OCI-LY7 (cell line): ENCODE data around the gene CUX1.

Experiments used
- CTCF ChIP-seq: fragments of 200-600 bp; sonication (generic); conservative IDR thresholded peaks from 2 replicates; pipeline ENCODE4 v1.5.1; 2014; ENCODE audit warnings: mild to moderate bottlenecking, antibody characterized with exemption, low read length, moderate library complexity, mixed read lengths
- EZH2phosphoT487 ChIP-seq: fragments of 200-600 bp; sonication (generic); IDR thresholded peaks from 2 replicates; pipeline ENCODE4 v1.6.1; 2018; ENCODE audit warnings: low read depth, borderline replicate concordance, mild to moderate bottlenecking, mixed run types, antibody characterized with exemption, low read length, moderate library complexity, mixed read lengths

DNA sequence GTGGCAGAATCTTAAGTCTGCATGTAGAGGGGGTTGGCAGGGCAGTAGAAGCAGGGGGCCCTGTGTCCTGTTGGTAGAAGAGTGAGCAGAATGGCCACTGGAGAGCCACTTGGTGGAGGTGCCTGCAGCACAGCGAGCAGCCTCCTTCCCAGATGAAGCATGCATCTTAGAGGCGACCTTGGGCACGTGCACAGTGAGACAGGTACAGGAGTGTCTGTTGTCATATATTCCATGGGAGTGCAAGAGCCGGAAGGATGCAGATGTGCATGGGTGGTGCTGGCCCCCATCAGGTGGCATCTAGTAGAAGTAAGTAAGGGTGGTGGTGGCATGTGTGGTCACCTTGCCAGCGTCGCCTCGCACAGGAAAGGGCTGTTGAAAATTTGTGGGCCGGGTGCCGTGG lies 53.9 kb downstream of the CUX1 start:
- no peak for TF ChIP-seq CTCF
- no peak for TF ChIP-seq EZH2phosphoT487
